Measurements from ENCODE around the gene CC2D2A.

CC2D2A gene

GRCh38 chr4:15481961-15482745, 12.5 kb downstream of the CC2D2A start:
- H3K4me3 ChIP-seq (ENCODE audit: low read depth, low read length) = no peak overlapping the region
- no peak for TF ChIP-seq CTCF (IDR thresholded peaks at IDR 0.05; ENCODE audit: borderline replicate concordance, insufficient read depth, low read depth, low read length)

- H3K4me3 ChIP-seq (ENCODE audit: low read depth, low read length) = no peak overlapping the region
- no peak for TF ChIP-seq CTCF (IDR thresholded peaks at IDR 0.05; ENCODE audit: borderline replicate concordance, insufficient read depth, low read depth, low read length)
Observed at GRCh38 chr4:15482842-15483241, 13.2 kb downstream of the CC2D2A start.

GRCh38 chr4:15488136-15488535, 18.5 kb downstream of the CC2D2A start:
- no peak overlapping the region for H3K4me3 ChIP-seq (ENCODE audit: low read depth, low read length)

GRCh38 chr4:15488658-15489470, 19.2 kb downstream of the CC2D2A start:
- TF ChIP-seq CTCF (IDR thresholded peaks at IDR 0.05; ENCODE audit: borderline replicate concordance, insufficient read depth, low read depth, low read length) = no peak
- no peak overlapping the region for H3K4me3 ChIP-seq (ENCODE audit: low read depth, low read length)

More at GRCh38 chr4:15488136-15488535, 18.5 kb downstream of the CC2D2A start:
- TF ChIP-seq CTCF (IDR thresholded peaks at IDR 0.05; ENCODE audit: borderline replicate concordance, insufficient read depth, low read depth, low read length) = no peak

GRCh38 chr4:15489551-15489950, 19.9 kb downstream of the CC2D2A start:
- no peak overlapping the region for H3K4me3 ChIP-seq (ENCODE audit: low read depth, low read length)
- TF ChIP-seq CTCF (IDR thresholded peaks at IDR 0.05; ENCODE audit: borderline replicate concordance, insufficient read depth, low read depth, low read length) = no peak

GRCh38 chr4:15493411-15493810, 23.7 kb downstream of the CC2D2A start:
- no peak for TF ChIP-seq CTCF (IDR thresholded peaks at IDR 0.05; ENCODE audit: borderline replicate concordance, insufficient read depth, low read depth, low read length)
- H3K4me3 ChIP-seq (ENCODE audit: low read depth, low read length) = no peak overlapping the region
